GM18499 (cell line): ENCODE results near the gene SLC27A2.
A peak's percentile ranks its signal among the peaks of the same experiment; 100 is the strongest.

Experiments used
- ATAC-seq: cut with Tn5 transposase; IDR thresholded peaks from one replicate; pipeline ENCODE4 v1.9.1; 2021; ENCODE audit warnings: moderate number of reproducible peaks; ENCODE audit not compliant: insufficient read depth, unreplicated experiment

SLC27A2 gene

DNA sequence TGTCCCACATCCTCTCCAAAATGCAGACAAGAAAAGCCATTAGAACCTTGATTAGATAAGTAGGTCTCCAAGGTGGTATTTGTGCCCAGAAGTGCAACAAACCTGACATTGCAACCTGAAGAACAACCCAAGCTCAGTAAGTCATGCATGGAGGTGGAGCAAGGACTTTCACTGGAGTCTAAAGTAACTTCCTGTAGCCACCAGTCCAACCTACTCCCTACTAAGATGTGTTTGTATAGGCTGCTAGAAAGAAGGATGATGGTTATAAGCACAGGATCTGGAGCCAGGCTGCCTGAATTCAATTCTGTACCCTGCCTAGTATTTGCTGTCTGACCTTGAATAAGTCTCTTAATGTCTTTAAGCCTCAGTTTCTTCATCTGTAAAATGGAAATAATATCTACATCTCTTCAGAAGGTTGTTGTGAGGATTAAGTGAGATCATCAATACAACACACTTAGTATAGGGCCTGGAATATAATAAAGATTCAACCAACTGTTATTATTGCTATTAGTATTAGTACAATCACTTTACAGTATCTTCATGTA is 51.3 kb downstream of the SLC27A2 start:
- ATAC-seq: no peak

DNA sequence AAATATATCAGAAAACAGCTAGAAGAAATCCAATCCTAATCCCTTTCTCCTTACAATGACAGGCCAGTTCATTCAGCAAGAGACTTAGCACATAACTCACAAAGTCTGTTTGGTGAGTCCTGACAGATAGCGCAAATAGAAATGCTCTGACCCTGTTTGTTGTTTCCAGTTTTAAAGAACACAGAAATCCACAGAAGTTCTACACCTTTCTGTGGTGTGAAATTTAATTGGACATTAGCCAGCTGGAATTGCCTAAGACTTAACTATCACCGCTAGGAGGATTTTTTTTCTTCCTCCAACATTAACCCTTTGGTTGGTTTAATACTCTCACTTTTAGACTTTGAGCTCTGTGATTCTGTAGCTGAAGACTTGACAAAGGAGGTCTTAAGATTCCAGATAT is 52.8 kb downstream of the SLC27A2 start:
- ATAC-seq: no peak

DNA sequence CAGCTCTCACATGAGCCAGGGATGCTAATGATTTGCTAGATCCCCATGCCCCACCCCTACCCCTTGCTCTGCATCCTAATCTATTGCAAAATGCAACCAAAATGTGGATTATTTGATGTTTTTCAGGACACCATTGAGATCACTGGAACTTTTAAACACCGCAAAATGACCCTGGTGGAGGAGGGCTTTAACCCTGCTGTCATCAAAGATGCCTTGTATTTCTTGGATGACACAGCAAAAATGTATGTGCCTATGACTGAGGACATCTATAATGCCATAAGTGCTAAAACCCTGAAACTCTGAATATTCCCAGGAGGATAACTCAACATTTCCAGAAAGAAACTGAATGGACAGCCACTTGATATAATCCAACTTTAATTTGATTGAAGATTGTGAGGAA is 53.8 kb downstream of the SLC27A2 start:
- ATAC-seq: no peak

DNA sequence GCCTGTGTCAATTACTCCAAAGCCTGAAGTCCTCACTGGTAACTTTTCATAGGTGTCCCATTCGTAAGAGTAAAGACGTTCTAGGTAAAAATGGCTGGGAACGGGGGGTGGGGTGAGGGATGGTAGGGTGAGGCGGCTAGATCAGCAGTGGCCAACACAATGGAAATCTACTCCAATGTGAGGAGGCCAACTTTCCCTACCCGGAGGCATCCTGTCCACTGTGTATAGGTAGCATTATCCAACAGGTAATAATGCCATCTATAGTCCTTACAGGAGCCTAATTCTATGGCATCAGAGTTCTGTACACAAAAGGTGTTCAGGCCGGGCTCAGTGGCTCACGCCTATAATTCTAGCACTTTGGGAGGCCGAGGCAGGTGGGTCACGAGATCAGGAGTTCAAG is 54.4 kb downstream of the SLC27A2 start:
- no peak for ATAC-seq

DNA sequence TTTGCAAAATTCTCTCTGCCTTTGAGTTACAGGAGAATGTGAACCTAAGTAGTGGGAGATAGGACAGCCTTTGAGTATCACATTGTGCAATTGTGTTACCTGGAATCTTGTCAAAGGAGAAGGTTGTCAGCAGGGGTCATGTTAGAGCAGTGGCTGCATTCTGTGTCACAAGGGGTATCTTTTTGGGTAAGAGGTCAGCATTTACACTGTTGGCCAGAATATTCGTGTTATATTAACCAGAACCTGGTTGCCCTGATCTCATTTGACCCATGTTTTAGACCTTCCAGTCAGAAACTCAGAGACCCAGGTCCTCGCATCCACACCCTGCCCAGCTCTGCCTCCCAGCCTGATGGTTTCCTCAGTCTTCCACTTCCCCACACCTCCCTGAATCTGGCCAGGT is 56.3 kb downstream of the SLC27A2 start:
- ATAC-seq: no peak

DNA sequence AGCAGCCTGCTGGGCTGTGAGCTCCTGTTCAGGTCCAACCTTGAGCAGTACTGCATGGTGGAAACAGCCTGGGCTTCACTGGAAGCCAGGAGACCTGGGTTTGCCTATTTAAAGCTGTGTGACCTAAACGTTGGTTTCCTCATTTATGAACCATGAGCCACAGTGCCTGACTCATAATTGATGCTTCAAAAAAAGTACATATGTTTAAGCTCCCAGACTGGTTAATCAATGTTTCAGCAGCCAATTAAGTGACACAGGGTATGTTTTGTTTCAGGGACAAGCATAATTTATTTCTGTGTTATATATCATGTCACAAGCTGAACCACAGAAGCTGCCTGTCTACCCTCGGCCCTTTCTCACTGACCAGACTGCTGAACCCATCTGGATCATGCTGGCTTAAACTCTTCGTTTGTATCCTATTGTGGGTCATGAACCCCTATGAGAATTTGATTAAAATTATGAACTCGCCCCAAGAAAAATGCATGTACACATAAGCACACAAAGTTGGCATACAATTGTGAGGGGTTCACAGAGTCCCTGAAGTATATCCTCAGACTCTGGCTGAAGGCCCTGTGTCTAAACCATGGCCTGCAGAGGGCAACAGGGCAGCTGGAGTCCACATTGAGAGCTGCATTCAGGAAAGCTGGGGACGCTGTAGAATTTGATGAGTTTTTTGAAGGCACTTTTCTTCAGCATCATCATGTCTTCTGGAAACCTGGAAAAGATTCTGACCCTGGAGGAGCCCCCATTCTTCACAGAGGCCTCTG is 59.9 kb downstream of the SLC27A2 start:
- no peak for ATAC-seq

DNA sequence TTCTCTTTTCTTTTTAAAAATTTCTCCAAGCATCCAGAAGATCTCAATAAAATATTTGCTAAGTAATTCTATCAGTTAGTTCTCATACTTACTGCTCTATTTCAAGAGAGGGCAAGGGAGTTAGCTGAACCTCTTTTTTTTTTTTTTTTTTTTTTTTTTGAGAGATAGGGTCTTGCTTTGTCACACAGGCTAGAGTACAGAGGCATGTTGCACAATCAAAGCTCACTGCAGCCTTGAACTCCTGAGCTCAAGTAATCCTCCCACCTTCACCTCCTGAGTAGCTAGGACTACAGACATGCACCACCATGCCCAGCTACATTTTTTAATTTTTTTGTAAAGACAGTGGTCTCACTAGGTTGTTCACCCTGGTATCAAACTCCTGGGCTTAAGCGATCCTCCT is 62.2 kb downstream of the SLC27A2 start:
- no peak for ATAC-seq

DNA sequence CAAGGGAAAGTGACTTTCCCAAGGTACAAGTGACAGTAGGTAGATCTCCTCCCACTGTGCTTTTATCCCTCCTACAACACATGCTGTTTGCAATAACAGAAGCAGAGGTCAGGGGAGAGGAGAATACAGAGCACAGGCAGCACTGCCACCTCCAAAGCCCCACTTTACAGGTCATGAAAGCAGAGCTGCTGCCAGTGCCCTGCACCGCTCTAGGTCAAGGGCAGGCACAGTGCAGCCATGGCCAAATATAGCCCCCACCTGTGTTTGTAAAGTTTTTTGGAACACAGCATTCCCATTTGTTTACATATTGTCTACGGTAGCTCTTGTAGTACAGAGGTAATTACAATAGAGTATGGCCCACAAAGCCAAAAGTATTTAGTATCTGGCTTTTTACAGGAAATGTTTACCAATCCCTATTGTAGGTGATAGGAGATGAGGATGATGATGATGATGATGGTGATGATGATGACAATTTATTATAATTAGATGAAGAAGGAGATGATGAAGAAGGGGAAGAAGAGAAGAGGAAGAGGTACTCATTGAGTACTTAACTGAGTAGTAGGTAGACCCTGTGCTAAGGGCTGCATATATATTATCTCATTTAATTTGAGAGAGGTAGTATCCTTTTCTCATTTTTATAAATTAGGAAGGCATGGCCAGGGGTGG is 63.1 kb downstream of the SLC27A2 start:
- no peak for ATAC-seq

DNA sequence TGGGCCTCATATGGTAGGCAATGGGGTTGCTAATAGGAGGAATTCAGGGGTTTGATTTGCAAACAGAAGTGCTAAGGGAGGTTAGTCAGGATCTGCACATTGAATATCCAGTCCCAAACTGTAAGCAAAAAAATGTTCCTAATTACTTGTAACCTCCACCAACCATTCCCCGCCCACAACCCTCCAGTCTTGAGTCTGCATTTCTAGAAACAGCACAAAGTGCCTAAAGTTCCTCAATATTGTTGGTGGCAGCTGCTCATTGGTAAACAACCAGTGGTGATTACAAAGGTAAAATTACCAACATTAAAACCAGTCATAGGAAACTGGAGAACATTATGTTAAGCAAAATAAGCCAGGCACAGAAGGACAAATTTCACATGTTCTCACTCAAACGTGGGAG is 64.6 kb downstream of the SLC27A2 start:
- ATAC-seq: no peak

DNA sequence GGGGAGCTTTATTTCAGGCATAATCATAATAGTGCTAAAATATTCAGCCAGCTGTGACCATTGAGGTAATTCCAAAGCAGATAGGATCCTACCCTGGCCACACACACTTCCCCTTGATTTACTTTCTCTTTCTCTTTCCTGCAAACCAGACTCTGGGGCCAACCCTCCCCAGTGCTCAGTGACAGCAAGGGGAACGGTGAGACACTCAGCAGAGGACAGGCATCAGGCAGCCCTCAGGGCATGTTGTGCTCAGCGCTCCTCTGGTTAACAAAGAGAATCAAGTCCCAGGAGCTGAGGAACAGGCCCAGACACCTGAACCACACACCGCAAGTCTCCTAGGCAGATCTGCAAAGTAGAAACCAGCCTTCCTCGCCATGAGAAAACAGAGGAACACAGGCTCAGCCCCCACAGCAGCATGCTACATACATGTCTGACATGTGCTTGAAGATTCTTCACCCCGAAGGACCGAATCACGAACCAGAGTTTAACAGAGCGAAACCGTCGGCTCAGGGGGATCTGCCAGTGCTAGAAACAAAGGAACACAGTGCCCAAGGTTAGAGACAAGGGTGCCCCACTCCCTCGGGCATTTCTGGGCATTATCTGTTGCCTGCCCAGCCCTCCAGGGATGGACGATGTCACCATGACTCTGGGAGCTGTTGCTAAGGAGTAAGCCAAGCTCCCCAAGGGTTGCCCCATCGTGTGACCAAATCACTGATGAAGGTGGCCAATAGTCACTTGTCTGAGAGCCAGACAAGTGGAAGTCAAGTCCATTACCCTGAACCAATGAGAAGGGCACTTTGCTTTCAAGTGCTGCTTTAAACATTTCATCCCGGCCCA is 66.0 kb downstream of the SLC27A2 start:
- peak; percentile 92 for ATAC-seq

DNA sequence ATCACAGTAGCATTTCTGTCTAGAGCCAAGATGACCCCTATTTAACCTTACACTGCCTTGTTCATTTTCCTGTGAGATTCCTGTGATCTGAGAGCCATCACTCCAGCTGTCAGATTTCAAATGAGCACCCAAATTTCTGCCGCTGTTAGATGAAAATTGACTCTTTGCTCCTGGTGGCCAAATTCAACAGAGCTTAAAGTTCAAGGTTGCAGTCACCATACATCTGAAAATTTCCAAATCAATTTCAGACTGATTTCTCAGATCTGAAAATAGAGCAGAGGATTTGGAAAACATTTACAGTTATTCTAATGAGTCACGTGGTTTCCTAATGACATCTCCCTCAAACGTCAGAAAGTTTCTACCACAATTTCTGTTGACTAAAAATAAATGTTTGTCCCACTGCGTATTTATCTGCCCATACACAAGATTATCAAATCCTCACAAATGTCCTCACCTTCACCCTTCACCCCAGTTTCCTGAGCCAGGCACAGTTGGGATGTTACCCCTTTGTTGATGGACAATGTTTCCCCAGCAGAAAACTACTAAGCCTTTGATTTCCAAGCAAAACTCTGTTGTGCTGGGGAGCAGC is 67.1 kb downstream of the SLC27A2 start:
- ATAC-seq: no peak

DNA sequence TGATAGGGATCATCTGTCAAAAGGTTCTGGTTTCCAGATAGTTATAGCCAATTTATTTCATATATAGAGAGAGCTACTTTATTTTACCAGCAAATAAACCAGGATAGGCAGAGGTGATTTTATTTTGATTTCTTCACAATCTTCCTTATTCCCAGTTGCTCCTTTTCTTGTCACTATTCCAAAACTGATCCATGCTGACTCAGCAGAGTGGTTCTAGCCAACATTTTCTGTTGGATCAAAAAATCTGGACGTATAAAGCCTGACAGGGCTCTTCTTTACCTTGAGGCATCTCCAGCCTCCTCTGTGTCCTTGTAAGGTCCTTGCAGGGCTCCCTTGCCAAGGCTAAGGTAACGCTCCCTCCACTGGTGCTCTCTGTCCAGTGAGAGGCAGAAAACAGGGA is 67.7 kb downstream of the SLC27A2 start:
- ATAC-seq: no peak

DNA sequence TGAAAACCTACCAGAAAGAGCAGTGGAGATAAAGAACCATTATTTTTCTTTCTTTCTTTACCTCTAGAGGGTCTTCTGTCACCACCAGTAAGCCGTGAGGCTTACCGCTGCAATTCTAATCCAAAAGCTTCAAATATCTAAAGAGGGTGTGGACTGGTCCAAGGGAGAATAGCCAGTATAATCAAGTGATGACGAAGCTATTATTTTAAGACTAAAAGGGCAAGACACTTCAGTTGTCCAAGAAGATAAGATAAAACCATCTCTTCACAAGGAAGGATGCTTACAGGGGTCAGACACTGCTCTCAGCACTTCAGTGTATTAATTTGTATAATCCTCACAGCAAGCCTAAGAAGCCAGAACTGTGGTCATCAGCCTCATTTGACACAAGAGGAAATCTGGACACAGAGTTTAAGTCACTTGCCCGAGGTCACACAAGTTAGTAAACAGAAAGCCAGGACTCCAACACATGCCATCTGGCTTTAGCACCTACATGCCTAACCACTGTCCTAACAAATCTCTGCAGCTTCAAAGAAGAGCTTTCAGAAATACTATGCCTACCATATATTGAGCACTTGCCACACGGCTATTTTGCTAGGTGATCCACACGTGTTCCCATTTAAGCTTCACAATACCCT is 68.9 kb downstream of the SLC27A2 start:
- no peak for ATAC-seq

DNA sequence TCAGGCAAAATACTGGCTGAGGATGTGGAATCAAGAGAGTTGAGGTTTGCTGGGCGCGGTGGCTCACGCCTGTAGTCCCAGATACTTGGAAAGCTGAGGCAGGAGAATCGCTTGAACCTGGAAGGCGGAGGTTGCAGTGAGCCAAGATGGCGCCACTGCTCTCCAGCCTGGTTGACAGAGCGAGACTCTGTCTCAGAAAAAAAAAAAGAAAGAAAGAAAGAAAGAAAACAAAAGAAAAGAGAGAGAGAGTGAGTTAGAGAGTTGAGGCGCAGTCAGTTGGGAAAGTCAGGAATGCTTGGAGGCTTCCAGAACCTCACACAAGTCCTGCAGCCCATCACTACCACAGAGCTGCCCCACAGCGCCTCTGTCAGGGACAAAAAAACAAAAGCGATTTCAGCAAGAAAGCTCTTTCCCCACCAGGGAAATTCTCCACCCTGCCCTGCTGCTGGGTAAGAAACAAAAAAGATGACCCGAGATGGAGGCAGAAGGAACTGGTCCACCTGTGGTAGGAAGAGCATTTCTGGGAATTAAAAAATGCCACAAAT is 69.7 kb downstream of the SLC27A2 start:
- ATAC-seq: no peak

DNA sequence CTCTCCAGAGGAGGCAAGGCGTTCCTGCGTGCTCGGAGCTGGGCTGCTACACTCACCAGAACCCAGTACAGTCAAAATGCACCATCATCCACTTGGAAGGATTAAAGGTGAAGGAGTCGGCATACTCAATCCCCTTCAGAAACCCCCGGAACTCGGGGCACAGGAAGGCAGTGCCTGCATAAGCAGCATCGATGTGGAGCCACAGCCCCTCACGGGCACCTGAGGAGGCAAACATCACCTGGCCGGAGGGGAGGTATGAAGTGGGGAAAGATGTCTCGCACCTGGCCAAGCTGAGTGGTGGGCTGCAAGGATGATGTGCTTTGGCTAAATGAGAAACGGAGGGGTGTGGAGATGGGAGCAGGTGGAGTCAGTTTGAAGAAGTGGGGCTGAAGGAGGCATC is 70.6 kb downstream of the SLC27A2 start:
- ATAC-seq: no peak

DNA sequence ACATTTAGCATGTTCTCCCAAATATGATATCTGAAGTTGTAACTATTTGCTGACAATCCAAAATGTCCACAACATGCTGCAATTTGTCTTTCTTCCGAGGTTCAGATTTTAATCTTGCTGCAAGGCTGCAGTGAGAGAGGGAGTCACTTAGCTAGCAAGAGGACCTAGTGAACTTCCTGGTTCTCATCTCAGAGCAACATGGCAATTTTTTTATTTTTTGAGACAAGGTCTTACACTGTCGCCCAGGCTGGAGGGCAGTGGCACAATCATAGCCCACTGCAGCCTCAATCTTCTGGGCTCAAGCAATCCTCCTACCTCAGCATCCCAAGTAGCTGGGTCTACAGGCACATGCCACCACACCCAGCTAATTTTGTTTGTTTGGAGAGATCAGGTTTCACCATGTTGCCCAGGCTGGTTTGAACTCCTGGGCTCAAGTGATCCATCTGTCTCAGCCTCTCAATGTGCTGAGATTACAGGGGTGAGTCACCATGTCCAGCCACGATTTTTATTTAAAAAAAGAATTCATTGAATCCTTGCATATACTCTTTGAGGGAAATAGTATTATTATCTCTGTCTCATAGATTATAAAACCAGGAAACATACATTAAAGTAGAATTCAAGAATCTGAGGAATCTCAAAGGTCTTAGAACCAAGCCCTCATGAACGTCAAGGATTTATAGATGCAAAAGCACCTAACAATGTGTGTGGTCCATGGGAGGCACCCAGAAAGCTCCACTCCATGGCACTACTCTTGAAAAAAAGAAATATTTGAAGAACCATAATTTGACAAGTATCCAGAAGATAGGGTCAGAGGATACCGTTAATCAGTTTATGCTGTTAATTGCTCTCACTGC is 74.4 kb downstream of the SLC27A2 start:
- no peak for ATAC-seq

DNA sequence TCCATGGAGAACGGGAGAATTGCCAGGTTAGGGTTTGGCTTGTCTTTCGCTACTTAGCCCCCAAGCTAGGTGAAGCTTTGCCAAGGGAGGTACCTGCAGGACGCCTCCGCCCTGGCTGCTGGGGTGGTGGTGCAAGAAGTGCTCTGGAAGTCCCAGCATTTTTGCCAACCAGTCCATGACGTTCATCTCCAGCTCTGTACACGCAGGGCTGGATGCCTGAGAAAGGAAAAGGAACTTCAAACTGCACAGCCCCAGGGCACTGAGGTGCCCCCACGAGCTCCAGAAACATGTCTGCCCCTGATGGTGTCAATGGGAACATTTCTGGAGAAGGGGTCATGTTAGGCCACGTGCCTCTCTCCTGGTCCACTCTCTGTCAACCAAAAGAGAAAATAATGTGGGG is 75.3 kb downstream of the SLC27A2 start:
- no peak for ATAC-seq

DNA sequence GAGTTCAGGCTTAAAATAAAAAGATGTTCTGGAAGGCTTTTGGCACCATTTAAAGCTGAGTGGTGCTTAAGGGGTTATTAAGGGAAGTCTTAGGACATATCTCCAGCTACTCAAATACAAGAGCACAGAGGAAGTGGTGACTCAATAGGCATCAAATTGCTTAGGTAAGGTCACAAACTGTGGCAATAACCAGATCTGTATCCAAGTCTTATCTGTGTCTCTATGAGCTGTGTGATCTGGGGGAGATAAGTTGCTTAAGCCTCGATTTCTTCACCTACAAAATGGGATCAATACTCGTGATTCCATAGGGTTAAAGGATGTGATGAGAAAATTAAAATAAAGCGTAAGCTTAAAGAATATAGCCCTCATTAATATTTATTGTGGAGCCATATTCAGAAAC is 75.9 kb downstream of the SLC27A2 start:
- ATAC-seq: no peak

DNA sequence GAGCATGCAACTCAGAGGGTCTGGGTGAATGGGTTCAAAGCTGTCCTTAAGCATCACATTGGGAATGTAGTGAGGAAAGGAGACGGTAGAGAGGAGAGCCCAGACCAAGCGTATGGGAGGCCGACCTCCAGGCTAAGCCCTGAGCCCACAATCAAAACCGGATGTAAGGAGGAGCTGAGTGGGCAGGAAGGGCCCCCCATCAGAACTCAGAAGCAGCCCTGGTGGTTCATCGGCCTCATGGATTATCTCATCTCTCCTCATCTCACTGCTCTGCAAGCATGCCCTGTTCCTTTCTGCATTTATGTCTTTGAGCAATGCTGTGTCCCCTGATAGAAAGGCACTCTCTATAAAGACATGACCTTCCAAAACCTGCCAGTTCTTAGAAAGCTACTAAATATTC is 77.3 kb downstream of the SLC27A2 start:
- ATAC-seq: no peak
